ENCODE results near the gene DNAH6.
"Not testable (repeated sequence)": the region's sequence is repeated elsewhere in the genome, so short reads cannot be mapped to it uniquely, and the experiment has no call there.

GRCh38 chr2:84773562-84773961, 257.3 kb downstream of the DNAH6 start:
- TF ChIP-seq CTCF (optimal IDR thresholded peaks at IDR 0.05 in 1 of 3, IDR thresholded peaks at IDR 0.05 in 1 of 3, conservative IDR thresholded peaks at IDR 0.05 in 1 of 3; ENCODE audit: extremely low read depth in 1 of 3, insufficient read depth in 2 of 3, low read length in 3 of 3); EZH2 (IDR thresholded peaks at IDR 0.05; ENCODE audit: low read length): not testable (repeated sequence)
